GM19395 (cell line): ENCODE data around the gene GLI2.

Experiments
- ATAC-seq: cut with Tn5 transposase; IDR thresholded peaks from one replicate; pipeline ENCODE4 v1.9.1; 2021; ENCODE audit warnings: mild to moderate bottlenecking, moderate library complexity; ENCODE audit not compliant: unreplicated experiment

GLI2 gene

GRCh38 chr2:120711694-120712093 is 24.0 kb upstream of the GLI2 start:
- ATAC-seq: no peak

- no peak for ATAC-seq
Measured at GRCh38 chr2:120712180-120712681, 23.4 kb upstream of the GLI2 start.

- no peak for ATAC-seq
Measured at GRCh38 chr2:120715353-120715752, 20.3 kb upstream of the GLI2 start.

- no peak for ATAC-seq
Measured at GRCh38 chr2:120715941-120716340, 19.7 kb upstream of the GLI2 start.

- ATAC-seq: no peak
Measured at GRCh38 chr2:120716641-120717585, 18.8 kb upstream of the GLI2 start.

- no peak for ATAC-seq
Measured at GRCh38 chr2:120719491-120719890, 16.2 kb upstream of the GLI2 start.

- no peak for ATAC-seq
Measured at GRCh38 chr2:120720231-120720630, 15.4 kb upstream of the GLI2 start.

- ATAC-seq: no peak
Measured at GRCh38 chr2:120720746-120721375, 14.8 kb upstream of the GLI2 start.

GRCh38 chr2:120722246-120722567 is 13.5 kb upstream of the GLI2 start:
- no peak for ATAC-seq

- no peak for ATAC-seq
Measured at GRCh38 chr2:120722568-120723421, 12.9 kb upstream of the GLI2 start.

GRCh38 chr2:120726245-120726644 is 9.4 kb upstream of the GLI2 start:
- ATAC-seq: no peak

- ATAC-seq: no peak
Measured at GRCh38 chr2:120729406-120730399, 6.0 kb upstream of the GLI2 start.

GRCh38 chr2:120731175-120731574 is 4.5 kb upstream of the GLI2 start:
- no peak for ATAC-seq

GRCh38 chr2:120732506-120733237 is 3.0 kb upstream of the GLI2 start:
- ATAC-seq: no peak

- no peak for ATAC-seq
Measured at GRCh38 chr2:120733238-120733932, 2.3 kb upstream of the GLI2 start.

GRCh38 chr2:120734930-120735651 is 577 bp upstream of the GLI2 start:
- ATAC-seq: no peak

- no peak for ATAC-seq
Measured at GRCh38 chr2:120736202-120736623, 545 bp downstream of the GLI2 start.
